BLaER1 treated with 17β-estradiol and CSF1 and Interleukin-3, amounts not matched to agents 10 nM and 100 nM (cell line): Measurements from ENCODE around the gene SLC39A7.

ENCODE experiments used
- H3K27ac ChIP-seq, 11 experiments: shearing (Covaris generic); formaldehyde crosslinking; 2 replicates each; pipeline ENCODE4 v1.8.1; 2022
- H3K27me3 ChIP-seq, 11 experiments: shearing (Covaris generic); formaldehyde crosslinking; 2 replicates each; pipeline ENCODE4 v1.8.1; 2022
- H3K36me3 ChIP-seq, 11 experiments: shearing (Covaris generic); formaldehyde crosslinking; 2 replicates each; pipeline ENCODE4 v1.8.1; 2022
- H3K4me1 ChIP-seq, 10 experiments: shearing (Covaris generic); formaldehyde crosslinking; 2 replicates each; pipeline ENCODE4 v1.8.1; 2022
- H3K4me2 ChIP-seq, 11 experiments: shearing (Covaris generic); formaldehyde crosslinking; 2 replicates each; pipeline ENCODE4 v1.8.1; 2022
- H3K4me3 ChIP-seq, 10 experiments: shearing (Covaris generic); formaldehyde crosslinking; 2 replicates each; pipeline ENCODE4 v1.8.1; 2022
- H3K9ac ChIP-seq, 11 experiments: shearing (Covaris generic); formaldehyde crosslinking; 2 replicates each; pipeline ENCODE4 v1.8.1; 2022
- H3K9me3 ChIP-seq, 11 experiments: shearing (Covaris generic); formaldehyde crosslinking; replicated peaks in 1 of 11; 2 replicates each; pipeline ENCODE4 v1.8.1; 2022
- H4K20me1 ChIP-seq, 11 experiments: shearing (Covaris generic); formaldehyde crosslinking; 2 replicates each; pipeline ENCODE4 v1.8.1; 2022
- Cebpa-rat ChIP-seq, 11 experiments: shearing (Covaris generic); IDR thresholded peaks; 2 replicates each; pipeline ENCODE4 v1.8.1; 2022

The SLC39A7 gene

GRCh38 chr6:33183071-33183683 lies 17.5 kb upstream of the SLC39A7 start:
- peak overlapping the region; percentile 61 to 84 (median 74); a peak in 21 of 22 replicates for H3K27ac ChIP-seq
- peak overlapping the region in 6 of 11 experiments; percentile 12 to 48 (median 21); a peak in 7 of 22 replicates for H3K9ac ChIP-seq
- TF ChIP-seq Cebpa-rat (IDR thresholded peaks at IDR 0.05) = no peak
- H3K27me3 ChIP-seq = no peaks in the 10 kb centered on the region
- peaks cover 0 to 28% (median 17%) of the 10 kb centered on the region in 11 experiments; a peak in 14 of 22 replicates for H3K9me3 ChIP-seq
- H3K4me2 ChIP-seq = peak overlapping the region; percentile 34 to 69 (median 46)
- H4K20me1 ChIP-seq = no peaks in the 10 kb centered on the region
- no peaks in the 10 kb centered on the region for H3K36me3 ChIP-seq
- H3K4me3 ChIP-seq = peak overlapping the region in 6 of 10 experiments; percentile 2 to 21 (median 9); a peak in 8 of 20 replicates
- peaks cover 5 to 25% (median 16%) of the 10 kb centered on the region in 10 experiments; a peak in 19 of 20 replicates for H3K4me1 ChIP-seq

- Histone ChIP-seq H3K27me3 (peaks cover 3 to 15% (median 12%) of the 10 kb centered on the region in 11 experiments; a peak in 13 of 22 replicates), H4K20me1 (no peaks in the 10 kb centered on the region), H3K27ac (no peak overlapping the region), H3K9me3 (peaks cover 0 to 28% (median 17%) of the 10 kb centered on the region in 11 experiments; a peak in 14 of 22 replicates), H3K4me3 (no peak overlapping the region), H3K36me3 (no peaks in the 10 kb centered on the region), H3K4me2 (no peak overlapping the region), H3K9ac (no peak overlapping the region), H3K4me1 (peaks cover 5 to 18% (median 14%) of the 10 kb centered on the region in 10 experiments; a peak in 19 of 20 replicates)
- TF ChIP-seq Cebpa-rat (IDR thresholded peaks at IDR 0.05) = no peak
These were observed 15.5 kb upstream of the SLC39A7 start for GRCh38 chr6:33185190-33185589.

DNA sequence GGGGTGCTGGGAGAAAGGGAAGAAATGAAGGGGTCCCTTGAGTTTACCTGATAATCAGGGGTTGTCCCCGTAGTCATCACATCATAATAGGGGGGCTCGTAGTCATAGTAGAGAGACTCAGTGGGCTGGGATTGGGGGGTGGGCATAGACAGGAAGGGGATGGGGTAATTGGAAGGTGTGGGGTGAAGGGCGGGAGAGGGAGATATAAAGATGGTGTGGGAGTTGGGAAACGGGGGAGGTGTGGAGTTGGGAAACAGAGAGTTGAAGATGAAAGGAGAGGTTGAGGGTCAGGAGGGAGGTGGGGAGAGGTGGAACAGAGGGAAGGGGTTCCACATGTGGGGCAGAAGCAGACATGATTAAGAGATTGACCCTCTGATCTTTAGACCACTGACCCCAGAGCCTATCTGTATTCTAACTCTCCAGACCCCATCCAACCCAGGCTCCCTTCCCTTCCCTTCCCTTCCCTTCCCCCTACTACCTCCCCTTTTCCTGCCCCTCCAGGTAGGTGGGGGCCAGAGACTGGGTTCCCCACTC lies 14.9 kb upstream of the SLC39A7 start:
- H3K9me3 ChIP-seq = peaks cover 0 to 28% (median 17%) of the 10 kb centered on the region in 11 experiments; a peak in 14 of 22 replicates
- no peak overlapping the region for H3K4me3 ChIP-seq
- peaks cover 5 to 18% (median 14%) of the 10 kb centered on the region in 10 experiments; a peak in 19 of 20 replicates for H3K4me1 ChIP-seq

DNA sequence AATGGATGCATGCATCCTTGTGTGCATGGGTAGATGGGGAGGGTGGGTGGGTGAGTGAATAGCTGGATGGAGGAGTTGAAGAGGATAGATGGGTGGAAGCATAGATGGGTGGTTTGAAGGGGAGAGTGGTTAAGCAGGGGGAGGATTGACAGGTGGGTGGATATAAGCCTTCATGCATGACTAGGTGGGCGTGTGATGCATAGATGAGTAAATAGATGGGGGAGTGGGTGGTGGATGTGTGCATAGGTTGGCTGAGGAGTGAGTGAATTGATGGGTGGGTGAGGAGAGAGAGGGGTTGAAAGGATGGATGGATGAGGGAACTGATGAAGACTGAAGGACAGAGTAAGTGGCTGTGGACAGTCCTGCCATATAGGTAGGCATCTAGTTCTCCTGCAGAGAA lies 12.9 kb upstream of the SLC39A7 start:
- H3K27ac ChIP-seq = no peak overlapping the region
- peaks cover 27 to 41% (median 39%) of the 10 kb centered on the region in 11 experiments for H3K27me3 ChIP-seq

More for the DNA sequence above, 14.9 kb upstream of the SLC39A7 start:
- Histone ChIP-seq H4K20me1 (no peaks in the 10 kb centered on the region), H3K27me3 (peaks cover 7 to 20% (median 18%) of the 10 kb centered on the region in 11 experiments), H3K4me2 (no peak overlapping the region), H3K27ac (no peak overlapping the region), H3K9ac (no peak overlapping the region), H3K36me3 (no peaks in the 10 kb centered on the region)
- no peak for TF ChIP-seq Cebpa-rat (IDR thresholded peaks at IDR 0.05)

GRCh38 chr6:33189164-33189563 lies 11.5 kb upstream of the SLC39A7 start:
- peaks cover 0 to 24% (median 9%) of the 10 kb centered on the region in 11 experiments; a peak in 15 of 22 replicates for H4K20me1 ChIP-seq
- no peak overlapping the region for H3K4me3 ChIP-seq
- peaks cover 0 to 8% (median 3%) of the 10 kb centered on the region in 11 experiments; a peak in 10 of 22 replicates for H3K9me3 ChIP-seq
- no peak overlapping the region for H3K4me2 ChIP-seq
- no peak for TF ChIP-seq Cebpa-rat (IDR thresholded peaks at IDR 0.05)
- H3K27ac ChIP-seq = no peak overlapping the region
- H3K4me1 ChIP-seq = peaks cover 7 to 21% (median 14%) of the 10 kb centered on the region in 10 experiments
- H3K9ac ChIP-seq = no peak overlapping the region
- peaks cover 38 to 54% (median 52%) of the 10 kb centered on the region in 11 experiments for H3K27me3 ChIP-seq
- peaks cover 6 to 8% (median 7%) of the 10 kb centered on the region in 11 experiments; a peak in 21 of 22 replicates for H3K36me3 ChIP-seq

More for the DNA sequence above, 12.9 kb upstream of the SLC39A7 start:
- peaks cover 0 to 21% (median 14%) of the 10 kb centered on the region in 11 experiments; a peak in 14 of 22 replicates for H3K9me3 ChIP-seq
- no peak overlapping the region for H3K9ac ChIP-seq
- H3K4me3 ChIP-seq = no peak overlapping the region
- peaks cover 12 to 31% (median 24%) of the 10 kb centered on the region in 10 experiments for H3K4me1 ChIP-seq
- peaks cover 0 to 13% (median 0%) of the 10 kb centered on the region in 11 experiments; a peak in 5 of 22 replicates for H4K20me1 ChIP-seq
- no peak overlapping the region for H3K4me2 ChIP-seq
- TF ChIP-seq Cebpa-rat (IDR thresholded peaks at IDR 0.05) = no peak
- no peaks in the 10 kb centered on the region for H3K36me3 ChIP-seq

DNA sequence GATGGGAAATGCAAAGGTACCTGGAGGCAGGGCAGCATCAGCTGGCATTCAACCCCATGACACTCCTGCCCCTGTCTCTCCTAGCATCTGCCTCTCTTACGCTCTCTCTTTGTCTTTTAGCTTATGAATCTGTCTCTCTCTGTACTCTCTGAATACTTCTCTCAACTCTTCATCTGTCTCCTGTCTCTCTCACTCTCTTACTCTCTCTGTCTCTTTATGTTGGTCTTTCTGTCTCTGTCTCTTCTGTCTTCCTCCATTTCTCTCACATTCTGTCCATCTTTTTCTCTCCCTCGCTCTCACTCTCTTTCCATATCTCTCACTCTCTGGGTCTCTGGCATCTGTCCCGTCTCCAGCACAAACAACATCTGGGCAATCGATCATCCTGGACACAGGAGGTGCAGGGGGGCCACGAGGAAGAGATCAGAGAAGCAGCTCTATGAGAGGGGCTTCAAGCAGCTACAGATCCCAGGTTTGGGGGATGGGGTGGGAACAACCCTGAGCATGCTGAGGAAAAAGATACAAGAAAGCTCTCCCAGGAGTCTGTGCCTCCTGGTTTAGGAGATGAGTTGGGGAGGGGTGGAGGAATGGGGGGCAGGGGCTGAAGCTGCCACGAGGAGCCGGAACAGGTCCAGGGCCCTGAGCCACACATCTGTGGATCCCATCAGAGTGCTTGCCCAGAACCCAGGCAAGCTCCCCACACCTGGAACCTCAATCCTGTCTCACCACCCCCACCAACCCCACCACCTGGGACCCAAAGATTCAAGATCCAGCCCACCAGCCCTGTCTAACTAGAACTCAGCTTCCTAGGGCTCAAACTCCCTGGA lies 10.8 kb upstream of the SLC39A7 start:
- Histone ChIP-seq H3K27me3 (peaks cover 38 to 56% (median 52%) of the 10 kb centered on the region in 11 experiments), H3K27ac (no peak overlapping the region), H3K4me3 (no peak overlapping the region), H3K36me3 (peaks cover 13 to 15% (median 14%) of the 10 kb centered on the region in 11 experiments), H3K4me2 (no peak overlapping the region), H3K4me1 (peaks cover 7 to 19% (median 13%) of the 10 kb centered on the region in 10 experiments), H4K20me1 (peaks cover 0 to 28% (median 14%) of the 10 kb centered on the region in 11 experiments; a peak in 15 of 22 replicates), H3K9me3 (peaks cover 0 to 1% (median 0%) of the 10 kb centered on the region in 11 experiments; a peak in 1 of 22 replicates), H3K9ac (no peak overlapping the region)
- TF ChIP-seq Cebpa-rat (IDR thresholded peaks at IDR 0.05) = no peak

DNA sequence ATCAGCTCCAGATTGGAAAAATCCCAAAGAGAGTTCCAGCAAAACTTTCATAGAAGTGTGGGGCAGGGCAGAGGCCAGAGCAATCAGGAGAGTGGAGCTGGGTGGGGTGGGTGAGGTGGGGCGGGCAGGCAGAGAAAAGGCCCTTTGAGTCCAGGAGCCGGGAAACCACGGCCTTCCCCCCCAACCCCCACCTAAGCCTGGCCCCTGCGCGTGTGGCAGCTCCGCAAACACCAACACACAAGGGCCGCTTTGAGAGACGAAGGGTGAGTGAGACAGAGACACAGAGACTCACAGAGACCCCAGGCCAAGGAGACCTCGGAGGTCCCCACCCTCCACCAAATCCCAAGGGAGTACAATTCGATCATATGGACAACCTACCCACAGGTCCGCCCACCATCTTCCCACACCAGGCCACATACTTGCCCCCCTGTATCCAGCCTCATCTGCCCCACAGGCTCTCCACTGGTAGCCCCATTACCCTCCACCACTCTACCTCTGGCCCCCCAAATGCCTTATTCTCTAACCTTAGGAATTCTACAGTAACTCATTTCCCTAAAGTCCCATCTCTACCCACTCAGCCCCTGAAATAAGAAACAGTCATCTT lies 10.1 kb upstream of the SLC39A7 start:
- H3K4me1 ChIP-seq = peaks cover 7 to 19% (median 13%) of the 10 kb centered on the region in 10 experiments
- peaks cover 38 to 56% (median 52%) of the 10 kb centered on the region in 11 experiments for H3K27me3 ChIP-seq
- H3K9ac ChIP-seq = no peak overlapping the region
- H3K36me3 ChIP-seq = peaks cover 20 to 22% (median 21%) of the 10 kb centered on the region in 11 experiments
- H3K4me3 ChIP-seq = no peak overlapping the region
- TF ChIP-seq Cebpa-rat (IDR thresholded peaks at IDR 0.05) = no peak
- H3K4me2 ChIP-seq = no peak overlapping the region
- H3K9me3 ChIP-seq = no peaks in the 10 kb centered on the region
- H4K20me1 ChIP-seq = peaks cover 0 to 34% (median 20%) of the 10 kb centered on the region in 11 experiments; a peak in 16 of 22 replicates
- H3K27ac ChIP-seq = no peak overlapping the region
